ENCODE results near the gene SGCD. TPM values are rescaled to one million over a fixed set of nuclear protein-coding genes. Genes with fewer than 3 reads are reported as not detected.

SGCD gene
- total and polyA plus RNA-seq, 9 of the 15 experiments (the other 6 are each of a cell fraction or from before 2014, with no cell fraction given), result not detected

DNA sequence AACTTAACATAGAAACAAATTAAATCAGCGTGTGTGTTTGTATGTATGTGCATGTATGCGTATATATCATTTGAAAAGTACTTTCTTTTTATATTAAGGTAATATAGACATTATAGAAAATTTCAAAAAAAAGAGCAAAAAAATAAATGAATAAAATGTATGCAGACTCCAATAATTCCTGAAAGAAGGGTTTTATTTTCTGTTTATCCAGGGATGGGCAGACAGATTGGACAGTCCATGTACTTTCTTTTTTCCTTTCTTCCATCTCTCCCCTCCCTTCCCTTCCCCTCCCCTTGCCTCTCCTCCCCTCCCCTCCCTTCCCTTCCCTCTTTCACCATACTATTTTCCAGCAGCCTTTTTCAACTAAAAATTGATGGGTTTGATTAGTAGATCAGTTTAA lies 123.8 kb downstream of the SGCD start:
- no peak overlapping the region for H3K27ac ChIP-seq (ENCODE audit: extremely low read depth, low read depth, low read length)
- FAIRE-seq, result no peak
- no peaks in the 10 kb centered on the region for H3K36me3 ChIP-seq (ENCODE audit: control insufficient read depth, insufficient read depth, low read length)
- H2AFZ ChIP-seq (ENCODE audit: low read depth, low read length), result no peak overlapping the region
- intact Hi-C loops (cut with micrococcal nuclease), result no loop called here
- H3K4me1 ChIP-seq (replicated peaks in 1 of 2; ENCODE audit: control insufficient read depth in 2 of 2, insufficient read depth in 2 of 2, low read length in 2 of 2), result no peaks in the 10 kb centered on the region
- no peaks in the 10 kb centered on the region for H3K9me1 ChIP-seq (ENCODE audit: control insufficient read depth, insufficient read depth, low read length)
- H3K4me2 ChIP-seq (ENCODE audit: insufficient read depth, low read length), result no peak overlapping the region
- no peaks in the 10 kb centered on the region for H3K9me3 ChIP-seq (replicated peaks; ENCODE audit: control insufficient read depth, insufficient read depth, low read depth, low read length)
- whole genome bisulfite sequencing (ENCODE audit: insufficient coverage, low coverage, missing lambda C conversion rate), result 0% methylated on average over 2 of the region's 2 CpGs
- ChIA-PET POLR2A (no interaction called here), CTCF (ENCODE audit: low intra/inter-chr PET ratio) (no interaction called here)
- ATAC-seq, result no peak
- in situ Hi-C loops (cut with MboI), result no loop called here
- no peak for DNase-seq (ENCODE audit: extremely low read depth in 1 of 4, low spot score in 3 of 4)
- H4K20me1 ChIP-seq (replicated peaks; ENCODE audit: control insufficient read depth, insufficient read depth, low read length), result no peaks in the 10 kb centered on the region
- H3K4me3 ChIP-seq, result no peak overlapping the region
- no peak overlapping the region for H3K9ac ChIP-seq (ENCODE audit: insufficient read depth in 1 of 2, low read depth in 2 of 2, low read length in 2 of 2)
- no TSS peak for BruUV-seq (replicated peaks)
- H3K79me2 ChIP-seq (ENCODE audit: control insufficient read depth, insufficient read depth, low read length), result no peaks in the 10 kb centered on the region
- no peaks in the 10 kb centered on the region for H3K27me3 ChIP-seq (ENCODE audit: control insufficient read depth in 2 of 2, insufficient read depth in 2 of 2, low read length in 2 of 2)
- TF ChIP-seq, protein P1, sequence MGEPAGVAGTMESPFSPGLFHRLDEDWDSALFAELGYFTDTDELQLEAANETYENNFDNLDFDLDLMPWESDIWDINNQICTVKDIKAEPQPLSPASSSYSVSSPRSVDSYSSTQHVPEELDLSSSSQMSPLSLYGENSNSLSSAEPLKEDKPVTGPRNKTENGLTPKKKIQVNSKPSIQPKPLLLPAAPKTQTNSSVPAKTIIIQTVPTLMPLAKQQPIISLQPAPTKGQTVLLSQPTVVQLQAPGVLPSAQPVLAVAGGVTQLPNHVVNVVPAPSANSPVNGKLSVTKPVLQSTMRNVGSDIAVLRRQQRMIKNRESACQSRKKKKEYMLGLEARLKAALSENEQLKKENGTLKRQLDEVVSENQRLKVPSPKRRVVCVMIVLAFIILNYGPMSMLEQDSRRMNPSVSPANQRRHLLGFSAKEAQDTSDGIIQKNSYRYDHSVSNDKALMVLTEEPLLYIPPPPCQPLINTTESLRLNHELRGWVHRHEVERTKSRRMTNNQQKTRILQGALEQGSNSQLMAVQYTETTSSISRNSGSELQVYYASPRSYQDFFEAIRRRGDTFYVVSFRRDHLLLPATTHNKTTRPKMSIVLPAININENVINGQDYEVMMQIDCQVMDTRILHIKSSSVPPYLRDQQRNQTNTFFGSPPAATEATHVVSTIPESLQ (CRISPR knock-in tag; IDR thresholded peaks at IDR 0.05), result no peak
- peak; percentile 49 for TF ChIP-seq PCBP1 (IDR thresholded peaks at IDR 0.05; ENCODE audit: low read depth, low read length, poor library complexity, severe bottlenecking)

DNA sequence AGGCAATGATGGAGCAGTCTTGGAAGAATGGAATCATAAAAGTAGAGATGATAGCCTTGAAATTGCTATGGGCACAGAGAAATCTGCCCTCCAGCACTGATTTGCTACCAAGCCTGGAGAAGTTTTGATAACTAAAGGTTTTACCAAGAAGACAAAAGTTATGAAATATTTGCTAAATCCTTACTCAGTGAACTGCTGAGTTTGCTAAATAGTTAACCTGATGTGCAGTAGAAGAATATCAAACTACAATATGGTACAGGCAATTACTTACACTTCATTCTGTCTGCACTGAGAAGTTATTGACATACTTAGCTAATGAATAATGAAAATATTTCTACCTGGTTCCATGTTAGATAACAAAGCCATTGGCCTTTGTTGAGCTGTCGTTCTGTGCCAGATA lies 124.5 kb downstream of the SGCD start:
- Histone ChIP-seq H4K20me1 (replicated peaks; ENCODE audit: control insufficient read depth, insufficient read depth, low read length) (no peaks in the 10 kb centered on the region), H3K9ac (ENCODE audit: insufficient read depth in 1 of 2, low read depth in 2 of 2, low read length in 2 of 2) (no peak overlapping the region), H3K4me1 (replicated peaks in 1 of 2; ENCODE audit: control insufficient read depth in 2 of 2, insufficient read depth in 2 of 2, low read length in 2 of 2) (no peaks in the 10 kb centered on the region), H3K36me3 (ENCODE audit: control insufficient read depth, insufficient read depth, low read length) (no peaks in the 10 kb centered on the region), H3K27ac (ENCODE audit: extremely low read depth, low read depth, low read length) (no peak overlapping the region), H2AFZ (ENCODE audit: low read depth, low read length) (no peak overlapping the region), H3K79me2 (ENCODE audit: control insufficient read depth, insufficient read depth, low read length) (no peaks in the 10 kb centered on the region), H3K4me3 (no peak overlapping the region), H3K9me3 (replicated peaks; ENCODE audit: control insufficient read depth, insufficient read depth, low read depth, low read length) (no peaks in the 10 kb centered on the region), H3K4me2 (ENCODE audit: insufficient read depth, low read length) (no peak overlapping the region), H3K9me1 (ENCODE audit: control insufficient read depth, insufficient read depth, low read length) (no peaks in the 10 kb centered on the region), H3K27me3 (ENCODE audit: control insufficient read depth in 2 of 2, insufficient read depth in 2 of 2, low read length in 2 of 2) (no peaks in the 10 kb centered on the region)
- ChIA-PET POLR2A (no interaction called here), CTCF (ENCODE audit: low intra/inter-chr PET ratio) (no interaction called here)
- TF ChIP-seq ZNF224 (CRISPR knock-in tag; IDR thresholded peaks at IDR 0.05) (no peak), ZNF316 (IDR thresholded peaks at IDR 0.05) (peak; percentile 31; the same call in 1 of the 2 replicates)
- WGBS (ENCODE audit: insufficient coverage, low coverage, missing lambda C conversion rate), result 0% methylated on average over 1 of the region's 1 CpG
- no peak for ATAC-seq
- no TSS peak for BruUV-seq (replicated peaks)
- in situ Hi-C loops (cut with MboI) (no loop called here), intact Hi-C loops (cut with micrococcal nuclease) (no loop called here)
- no peak for FAIRE-seq
- DNase-seq (ENCODE audit: extremely low read depth in 1 of 4, low spot score in 3 of 4), result no peak
